Liver (tissue), 3 donors: Measurements from ENCODE around the gene CXCR6.

Experiments
- ATF3 ChIP-seq: IDR thresholded peaks from 2 replicates; pipeline ENCODE4 v1.6.1; 2016; ENCODE audit warnings: antibody characterized with exemption
- CTCF ChIP-seq: fragments of 150-350 bp; IDR thresholded peaks from 2 replicates; pipeline ENCODE4 v1.5.1; 2017; ENCODE audit warnings: improper control_type of control experiment, low read depth, low read length; ENCODE audit not compliant: missing input control
- JUND ChIP-seq, 2 donors: IDR thresholded peaks; 2 replicates each; pipeline ENCODE4 v1.6.1; 2016; ENCODE audit warnings: antibody characterized with exemption in 2 of 2
- NR2F2 ChIP-seq: IDR thresholded peaks from 2 replicates; pipeline ENCODE4 v1.6.1; 2016; ENCODE audit warnings: antibody characterized with exemption
- RAD21 ChIP-seq, 2 donors: IDR thresholded peaks; 2 replicates each; pipeline ENCODE4 v1.6.1; 2016; ENCODE audit warnings: antibody characterized with exemption in 2 of 2, mild to moderate bottlenecking in 2 of 2
- TAF1 ChIP-seq: conservative IDR thresholded peaks from 2 replicates; pipeline ENCODE4 v1.6.1; 2016; ENCODE audit warnings: antibody characterized with exemption, mild to moderate bottlenecking
- ZBTB33 ChIP-seq: IDR thresholded peaks from 2 replicates; pipeline ENCODE4 v1.6.1; 2016; ENCODE audit warnings: antibody characterized with exemption
- donor health status: healthy.
- donor health status: healthy.

- TF ChIP-seq ZBTB33 = no peak
- no peak for TF ChIP-seq CTCF
- no peak for TF ChIP-seq RAD21 (IDR thresholded peaks at IDR 0.05)
- TF ChIP-seq TAF1 = no peak
- no peak for TF ChIP-seq JUND (IDR thresholded peaks at IDR 0.05)
- TF ChIP-seq ATF3 = no peak
- no peak for TF ChIP-seq NR2F2
Observed at GRCh38 chr3:45933591-45933990, 9.7 kb upstream of the CXCR6 start.
